IMR-90 (cell line): ENCODE measurements around the gene HECW1. TPM values are rescaled to one million over a fixed set of nuclear protein-coding genes. Genes with fewer than 3 reads are reported as not detected.

ENCODE experiments used
- ATAC-seq: fragments of 200-7000 bp; cut with Tn5 transposase; 2 replicates; pipeline ENCODE4 v1.9.1; 2020; ENCODE audit warnings: low read depth, mild to moderate bottlenecking, moderate library complexity
- BruUV-seq: library from RNA; stranded (reverse); fragments of 400-500 nt; replicated peaks from 2 replicates; lab custom pipeline; 2021; lab: Mats Ljungman, UMichigan
- CTCF ChIA-PET: fragments of 300-600 bp; formaldehyde crosslinking; extraction: SDS; loops from one replicate; lab custom pipeline; 2021; ENCODE audit warnings: antibody characterized with exemption; lab: Yijun Ruan, JAX
- POLR2A ChIA-PET: fragments of 300-600 bp; sonication (Branson Sonifier 250); formaldehyde crosslinking; loops from one replicate; lab custom pipeline; 2022; ENCODE audit warnings: antibody characterized with exemption; ENCODE audit not compliant: unreplicated experiment; lab: Charles Lee
- DNase-seq: peaks from one replicate; pipeline ENCODE4 v3.0.0; 2013
- H2AFZ ChIP-seq: replicated peaks from 2 replicates; pipeline ENCODE3; 2013; ENCODE audit warnings: low read length, mild to moderate bottlenecking; ENCODE audit not compliant: poor library complexity
- H2AK5ac ChIP-seq: 2 replicates; pipeline ENCODE4 v1.6.1; 2013; ENCODE audit warnings: low read depth, low read length, inconsistent platforms
- H2AK9ac ChIP-seq: replicated peaks from 2 replicates; pipeline ENCODE3; 2013; ENCODE audit warnings: mild to moderate bottlenecking, low read depth, low read length, moderate library complexity; ENCODE audit not compliant: poor library complexity
- H2BK120ac ChIP-seq: 2 replicates; pipeline ENCODE4 v1.6.1; 2013; ENCODE audit warnings: low read depth, low read length, inconsistent platforms
- H2BK15ac ChIP-seq: 3 replicates; pipeline ENCODE4 v1.6.1; 2013; ENCODE audit warnings: low read depth, low read length, inconsistent platforms
- H2BK20ac ChIP-seq: 2 replicates; pipeline ENCODE4 v1.6.1; 2013; ENCODE audit warnings: low read depth, mild to moderate bottlenecking, inconsistent platforms, low read length, moderate library complexity
- H2BK5ac ChIP-seq: 2 replicates; pipeline ENCODE4 v1.6.1; 2013; ENCODE audit warnings: mild to moderate bottlenecking, low read depth, low read length, inconsistent platforms; ENCODE audit not compliant: poor library complexity, severe bottlenecking
- H3K14ac ChIP-seq: replicated peaks from 2 replicates; pipeline ENCODE4 v1.6.1; 2013; ENCODE audit warnings: low read depth, low read length, inconsistent platforms
- H3K18ac ChIP-seq: 2 replicates; pipeline ENCODE4 v1.6.1; 2013; ENCODE audit warnings: low read depth, low read length, control low read depth
- H3K23ac ChIP-seq: 2 replicates; pipeline ENCODE4 v1.6.1; 2013; ENCODE audit warnings: low read depth, low read length, inconsistent platforms
- H3K27ac ChIP-seq: 2 replicates; pipeline ENCODE4 v1.5.1; 2013; ENCODE audit warnings: mild to moderate bottlenecking, control low read depth, low read length; ENCODE audit not compliant: insufficient read depth
- H3K27me3 ChIP-seq: 2 replicates; pipeline ENCODE4 v1.6.1; 2013; ENCODE audit warnings: low read length; ENCODE audit not compliant: control insufficient read depth, insufficient read depth
- H3K36me3 ChIP-seq: 2 replicates; pipeline ENCODE4 v1.6.1; 2013; ENCODE audit warnings: low read length, mixed read lengths; ENCODE audit not compliant: control insufficient read depth, insufficient read depth
- H3K4ac ChIP-seq: 2 replicates; pipeline ENCODE4 v1.6.1; 2013; ENCODE audit warnings: low read depth, low read length, inconsistent platforms
- H3K4me1 ChIP-seq: 2 replicates; pipeline ENCODE4 v1.6.1; 2013; ENCODE audit warnings: low read length, mixed read lengths; ENCODE audit not compliant: control insufficient read depth, insufficient read depth
- H3K4me2 ChIP-seq: 2 replicates; pipeline ENCODE4 v1.6.1; 2013; ENCODE audit warnings: low read depth, mild to moderate bottlenecking, control low read depth, low read length, moderate library complexity
- H3K4me3 ChIP-seq: 2 replicates; pipeline ENCODE4 v1.5.1; 2013; ENCODE audit warnings: low read depth, mild to moderate bottlenecking, control low read depth, low read length, moderate library complexity; ENCODE audit not compliant: insufficient read depth
- H3K56ac ChIP-seq: 2 replicates; pipeline ENCODE4 v1.6.1; 2013; ENCODE audit warnings: low read length, inconsistent platforms; ENCODE audit not compliant: insufficient read depth; ENCODE audit errors: extremely low read depth
- H3K79me1 ChIP-seq, 2 experiments: 2 replicates each; pipeline ENCODE4 v1.6.1; 2013; ENCODE audit warnings: low read length in 2 of 2, inconsistent platforms in 1 of 2, low read depth in 1 of 2
- H3K9ac ChIP-seq: 2 replicates; pipeline ENCODE4 v1.6.1; 2013; ENCODE audit warnings: low read depth, low read length, control low read depth
- H3K9me1 ChIP-seq: 2 replicates; pipeline ENCODE4 v1.6.1; 2013; ENCODE audit warnings: low read length, inconsistent platforms; ENCODE audit not compliant: insufficient read depth
- H3K9me3 ChIP-seq: 2 replicates; pipeline ENCODE4 v1.6.1; 2013; ENCODE audit warnings: low read length; ENCODE audit not compliant: control insufficient read depth, insufficient read depth
- H4K20me1 ChIP-seq: 2 replicates; pipeline ENCODE4 v1.6.1; 2013; ENCODE audit warnings: low read length, inconsistent platforms; ENCODE audit not compliant: insufficient read depth
- H4K5ac ChIP-seq: 2 replicates; pipeline ENCODE4 v1.6.1; 2013; ENCODE audit warnings: mild to moderate bottlenecking, low read depth, low read length, control low read depth
- H4K8ac ChIP-seq, 2 experiments: 2 replicates each; pipeline ENCODE4 v1.6.1; 2013; ENCODE audit warnings: low read depth in 2 of 2, low read length in 2 of 2, control low read depth in 1 of 2, inconsistent platforms in 1 of 2
- H4K91ac ChIP-seq: 2 replicates; pipeline ENCODE4 v1.6.1; 2013; ENCODE audit warnings: low read depth, low read length, inconsistent platforms; ENCODE audit not compliant: insufficient read depth
- MAZ ChIP-seq: IDR thresholded peaks from 2 replicates; pipeline ENCODE4 v1.6.1; 2012; ENCODE audit warnings: low read depth, mild to moderate bottlenecking, low read length, improper control_type of control experiment, moderate library complexity, borderline replicate concordance
- MXI1 ChIP-seq: IDR thresholded peaks from 2 replicates; pipeline ENCODE4 v1.6.1; 2012; ENCODE audit warnings: low read depth, mild to moderate bottlenecking, low read length, moderate library complexity, borderline replicate concordance
- RCOR1 ChIP-seq: IDR thresholded peaks from 2 replicates; pipeline ENCODE4 v1.6.1; 2012; ENCODE audit warnings: mild to moderate bottlenecking, low read length, improper control_type of control experiment; ENCODE audit not compliant: insufficient replicate concordance
- RFX5 ChIP-seq: IDR thresholded peaks from 2 replicates; pipeline ENCODE4 v1.8.0; 2012; ENCODE audit warnings: low read depth, mild to moderate bottlenecking, low read length, moderate library complexity
- WGBS, 2 experiments: methylation state at CpG; one replicate each; pipeline versions ENCODE4 v1.1.5 to v1.1.7; 2013; ENCODE audit warnings: missing lambda C conversion rate in 2 of 2; ENCODE audit not compliant: insufficient read length in 1 of 2; ENCODE audit errors: extremely low coverage in 2 of 2; 5-methylcytosine and 5-hydroxymethylcytosine counted together
- dilution Hi-C: fragments of 300-500 bp; cut with HindIII; formaldehyde crosslinking; loops from one replicate; pipeline ENCODE4 v1.14.3; 2018; ENCODE audit warnings: low sequenced_read_pairs; ENCODE audit not compliant: unreplicated experiment
- in situ Hi-C: fragments of 300-500 bp; cut with MboI; formaldehyde crosslinking; loops from 3 replicates; pipeline ENCODE4 v1.14.3; 2019; ENCODE audit warnings: low sequenced_read_pairs, inconsistent platforms, mixed read lengths
- intact Hi-C: fragments of 100-400 bp; cut with micrococcal nuclease; formaldehyde crosslinking; loops from 2 replicates; pipeline ENCODE4 v1.10.0; 2022
- polyA plus RNA-seq, 3 experiments: library from polyadenylated mRNA; depleted of rRNA; stranded (reverse); fragments of >200 nt; gene quantifications; 2 replicates each; pipeline ENCODE4 v1.2.3, GENCODE V29; 2012; ENCODE audit warnings: low replicate concordance in 1 of 3
- total RNA-seq: library from RNA; depleted of rRNA; stranded (reverse); fragments of >200 nt; gene quantifications from 2 replicates; pipeline ENCODE4 v1.2.3, GENCODE V29; 2012

Gene HECW1
- total and polyA plus RNA-seq, 2 of the 4 experiments (the other 2 are of a cell fraction): 0.56 to 1.3 TPM

DNA sequence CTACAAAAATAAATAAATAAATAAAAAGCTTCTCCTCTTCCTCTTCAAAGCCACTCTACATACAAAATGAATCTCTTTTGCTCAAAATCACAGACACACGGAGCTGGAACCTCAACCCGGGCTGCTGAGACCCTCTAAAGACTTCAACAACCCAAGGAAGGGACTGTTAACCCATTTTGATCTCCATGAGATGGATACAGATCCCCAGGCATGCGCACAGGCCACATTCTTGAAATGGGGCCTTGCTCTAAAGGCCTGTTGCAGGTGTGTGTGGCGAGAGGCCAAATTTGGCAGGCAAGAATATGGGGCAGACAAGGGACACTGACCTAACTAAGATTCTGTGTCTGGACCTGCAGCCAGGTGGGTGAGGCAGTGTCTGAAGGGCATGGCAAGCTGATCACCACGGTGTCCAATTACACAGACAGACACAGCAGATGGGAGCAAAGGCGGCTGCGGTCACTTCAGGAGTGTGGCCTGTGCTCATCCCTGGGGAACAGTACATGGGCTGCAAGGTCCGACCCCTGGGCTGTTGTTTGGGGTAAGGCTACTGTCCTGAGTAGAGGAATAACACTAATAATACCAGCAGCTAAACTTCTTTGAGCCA is 219.8 kb downstream of the HECW1 start:
- Histone ChIP-seq H3K9ac (no peak overlapping the region), H3K4ac (no peak overlapping the region), H4K91ac (no peak overlapping the region), H4K5ac (no peak overlapping the region), H3K27ac (no peak overlapping the region), H3K18ac (no peak overlapping the region), H3K23ac (no peak overlapping the region), H4K20me1 (no peaks in the 10 kb centered on the region), H3K36me3 (no peaks in the 10 kb centered on the region), H2BK5ac (no peak overlapping the region), H3K4me2 (no peak overlapping the region), H2BK120ac (no peak overlapping the region), H3K14ac (no peak overlapping the region), H3K79me1 (no peaks in the 10 kb centered on the region), H3K4me3 (no peak overlapping the region), H3K4me1 (no peaks in the 10 kb centered on the region), H2AK9ac (no peak overlapping the region), H3K9me3 (no peaks in the 10 kb centered on the region), H2BK15ac (no peak overlapping the region), H3K56ac (no peak overlapping the region), H3K9me1 (no peaks in the 10 kb centered on the region), H3K27me3 (no peaks in the 10 kb centered on the region), H2BK20ac (no peak overlapping the region), H2AFZ (no peak overlapping the region), H4K8ac (no peak overlapping the region), H2AK5ac (no peak overlapping the region)
- DNase-seq (no peak), ATAC-seq (no peak)
- TF ChIP-seq RCOR1 (no peak), MXI1 (no peak), MAZ (no peak), RFX5 (no peak)
- ChIA-PET POLR2A (no interaction called here), CTCF (interaction anchor here (0.5 kb wide), 1 partner anchor 77 kb away, joined by 3 read pairs; no protein-coding TSS in a partner anchor)
- in situ Hi-C loops: no loop called here
- no TSS peak for BruUV-seq
- dilution Hi-C loops: no loop called here
- intact Hi-C loops: no loop called here
- 60% methylated on average over 2 of the region's 8 CpGs; no CpG with 5 or more reads in 1 of the 2 experiments for WGBS, 2 experiments
